Measurements from ENCODE around the gene C2.

DNA sequence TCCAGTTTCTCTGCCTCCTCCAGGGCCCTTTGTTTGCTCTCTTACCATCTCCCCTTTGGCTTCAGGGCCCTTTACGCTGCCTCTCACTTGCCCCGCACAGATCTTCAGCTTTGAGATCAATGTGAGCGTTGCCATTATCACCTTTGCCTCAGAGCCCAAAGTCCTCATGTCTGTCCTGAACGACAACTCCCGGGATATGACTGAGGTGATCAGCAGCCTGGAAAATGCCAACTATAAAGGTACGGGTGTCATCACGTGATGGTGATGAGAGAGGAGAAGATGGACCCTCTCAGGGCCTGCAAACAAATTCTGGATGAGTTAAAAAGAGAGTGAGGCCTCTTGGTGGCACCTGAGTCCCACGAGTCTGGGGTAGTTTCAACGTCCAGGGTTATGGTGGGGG is 8.3 kb downstream of the C2 start:
- no peak for TF ChIP-seq CTCF (IDR thresholded peaks at IDR 0.05)
- no peak for TF ChIP-seq POLR2A (IDR thresholded peaks at IDR 0.05)
